ENCODE data around the gene NID1. TPM values are rescaled to one million over a fixed set of nuclear protein-coding genes. Genes with fewer than 3 reads are reported as not detected.
A peak's percentile ranks its signal among the peaks of the same experiment; 100 is the strongest.

NID1 gene
- total and polyA plus RNA-seq, 2 of the 4 experiments (the other 2 are of a cell fraction): 21.9 to 83.3 TPM

GRCh38 chr1:236103646-236104218, 38.8 kb upstream of the NID1 start:
- Histone ChIP-seq H3K4me3 (ENCODE audit: insufficient read depth, low read depth, low read length) (no peak overlapping the region), H3K14ac (replicated peaks; ENCODE audit: low read depth, low read length) (no peak overlapping the region), H4K5ac (ENCODE audit: low read depth, low read length) (no peak overlapping the region), H3K79me1 (ENCODE audit: low read depth in 1 of 2, low read length in 2 of 2) (no peaks in the 10 kb centered on the region), H4K20me1 (ENCODE audit: insufficient read depth, low read length) (no peaks in the 10 kb centered on the region), H3K27ac (ENCODE audit: insufficient read depth, low read length) (no peak overlapping the region), H3K56ac (ENCODE audit: extremely low read depth, insufficient read depth, low read length) (no peak overlapping the region), H3K4me2 (ENCODE audit: low read depth, low read length) (no peak overlapping the region), H3K9ac (ENCODE audit: low read depth, low read length) (no peak overlapping the region), H2BK5ac (ENCODE audit: low read depth, low read length, poor library complexity, severe bottlenecking) (no peak overlapping the region), H3K18ac (ENCODE audit: low read depth, low read length) (no peak overlapping the region), H4K8ac (ENCODE audit: low read depth in 2 of 2, low read length in 2 of 2) (no peak overlapping the region), H3K9me3 (ENCODE audit: control insufficient read depth, insufficient read depth, low read length) (no peaks in the 10 kb centered on the region), H4K91ac (ENCODE audit: insufficient read depth, low read depth, low read length) (no peak overlapping the region), H3K9me1 (ENCODE audit: insufficient read depth, low read length) (no peaks in the 10 kb centered on the region), H3K36me3 (ENCODE audit: control insufficient read depth, insufficient read depth, low read length) (no peaks in the 10 kb centered on the region), H2BK20ac (ENCODE audit: low read depth, low read length) (no peak overlapping the region), H2AK9ac (replicated peaks; ENCODE audit: low read depth, low read length, poor library complexity) (peak overlapping the region; percentile 33), H3K27me3 (ENCODE audit: control insufficient read depth, insufficient read depth, low read length) (peaks cover 7% of the 10 kb centered on the region), H3K4me1 (ENCODE audit: control insufficient read depth, insufficient read depth, low read length) (peaks cover 2% of the 10 kb centered on the region; the same call in 1 of the 2 replicates), H2AK5ac (ENCODE audit: low read depth, low read length) (no peak overlapping the region), H3K23ac (ENCODE audit: low read depth, low read length) (no peak overlapping the region), H2BK120ac (ENCODE audit: low read depth, low read length) (no peak overlapping the region), H2BK15ac (ENCODE audit: low read depth, low read length) (no peak overlapping the region), H3K4ac (ENCODE audit: low read depth, low read length) (no peak overlapping the region), H2AFZ (replicated peaks; ENCODE audit: low read length, poor library complexity) (peak overlapping the region; percentile 17)
- whole genome bisulfite sequencing, 2 experiments (ENCODE audit: extremely low coverage in 2 of 2, insufficient read length in 1 of 2): 79% methylated on average over 4 of the region's 13 CpGs; no CpG with 5 or more reads in 1 of the 2 experiments
- intact Hi-C loops (cut with micrococcal nuclease) (loop anchor here (1.0 to 10.0 kb wide), 3 partner anchors 765 to 1704 kb away; no protein-coding TSS in a partner anchor), in situ Hi-C loops (cut with MboI; ENCODE audit: low sequenced_read_pairs) (loop anchor here (10.0 to 25.0 kb wide), 2 partner anchors 1284 to 1461 kb away; no protein-coding TSS in a partner anchor), dilution Hi-C loops (cut with HindIII; ENCODE audit: low sequenced_read_pairs, unreplicated experiment) (no loop called here)
- CTCF ChIA-PET: interaction anchor here (1.2 kb wide), 1 partner anchor 46 kb away, joined by 3 read pairs; no protein-coding TSS in a partner anchor
- DNase-seq (peak; percentile 57), ATAC-seq (ENCODE audit: low read depth) (peak; percentile 79)
- TF ChIP-seq RFX5 (IDR thresholded peaks at IDR 0.05; ENCODE audit: low read depth, low read length) (no peak), MXI1 (IDR thresholded peaks at IDR 0.05; ENCODE audit: borderline replicate concordance, low read depth, low read length) (no peak), BHLHE40 (IDR thresholded peaks at IDR 0.05; ENCODE audit: low read depth, low read length) (no peak), SMC3 (IDR thresholded peaks at IDR 0.05; ENCODE audit: low read depth, low read length) (peak; percentile 80), NFE2L2 (IDR thresholded peaks at IDR 0.05; ENCODE audit: low read depth, low read length) (no peak), MAZ (IDR thresholded peaks at IDR 0.05; ENCODE audit: borderline replicate concordance, low read depth, low read length) (no peak), ELK1 (IDR thresholded peaks at IDR 0.05; ENCODE audit: borderline replicate concordance, low read depth, low read length) (no peak), CTCF (conservative IDR thresholded peaks at IDR 0.05; ENCODE audit: low read depth, low read length) (peak; percentile 88), USF2 (IDR thresholded peaks at IDR 0.05; ENCODE audit: low read depth, low read length) (no peak), CEBPB (IDR thresholded peaks at IDR 0.05; ENCODE audit: low read depth, low read length) (no peak), MAFK (IDR thresholded peaks at IDR 0.05; ENCODE audit: low read depth, low read length) (no peak), RCOR1 (IDR thresholded peaks at IDR 0.05; ENCODE audit: insufficient replicate concordance, low read length) (no peak), POLR2A (IDR thresholded peaks at IDR 0.05; ENCODE audit: low read depth, low read length) (no peak), FOS (IDR thresholded peaks at IDR 0.05; ENCODE audit: low read depth, low read length) (no peak), RAD21 (IDR thresholded peaks at IDR 0.05; ENCODE audit: low read length) (peak; percentile 91), CHD1 (IDR thresholded peaks at IDR 0.05; ENCODE audit: low read depth, low read length) (no peak)
- no TSS peak for BruUV-seq (replicated peaks)
- POLR2A ChIA-PET (ENCODE audit: unreplicated experiment): no interaction called here
